NOMO-1 treated with dmso at 0.1 percent for 144 hours (cell line): ENCODE data around the gene MAPK8IP3.

Experiments
- DNase-seq: peaks from one replicate; lab custom pipeline; 2025; ENCODE audit not compliant: unreplicated experiment; lab: John Stamatoyannopoulos, UW

MAPK8IP3 gene

DNA sequence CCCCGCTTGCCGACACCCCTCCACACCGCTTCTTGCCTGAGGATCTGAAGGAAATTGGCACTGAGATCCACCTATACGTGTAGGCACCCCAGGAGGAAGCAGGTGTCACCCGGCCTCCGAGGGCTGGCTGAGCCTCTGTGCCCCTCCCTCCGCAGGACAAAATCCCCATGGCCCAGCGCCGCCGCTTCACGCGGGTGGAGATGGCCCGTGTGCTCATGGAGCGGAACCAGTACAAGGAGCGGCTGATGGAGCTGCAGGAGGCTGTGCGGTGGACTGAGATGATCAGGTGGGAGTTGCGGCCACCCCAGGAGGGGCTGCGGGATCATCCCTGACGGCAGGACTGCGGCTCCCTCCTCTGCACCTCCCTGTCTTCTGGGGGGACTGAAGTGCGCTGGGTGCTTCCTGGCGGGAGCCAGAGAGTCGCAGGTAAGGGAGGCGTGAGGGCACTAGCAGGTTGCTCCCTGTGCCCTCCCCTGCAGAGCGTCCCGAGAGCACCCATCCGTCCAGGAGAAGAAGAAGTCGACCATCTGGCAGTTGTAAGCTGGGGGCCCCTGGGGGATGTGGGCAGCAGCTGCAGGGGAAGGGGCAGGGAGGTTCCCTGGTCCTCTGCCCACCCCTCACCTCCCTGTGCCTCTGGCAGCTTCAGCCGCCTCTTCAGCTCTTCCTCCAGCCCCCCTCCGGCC, 56.3 kb downstream of the MAPK8IP3 start:
- no peak for DNase-seq

GRCh38 chr16:1762879-1763520, 57.0 kb downstream of the MAPK8IP3 start:
- DNase-seq: no peak

DNA sequence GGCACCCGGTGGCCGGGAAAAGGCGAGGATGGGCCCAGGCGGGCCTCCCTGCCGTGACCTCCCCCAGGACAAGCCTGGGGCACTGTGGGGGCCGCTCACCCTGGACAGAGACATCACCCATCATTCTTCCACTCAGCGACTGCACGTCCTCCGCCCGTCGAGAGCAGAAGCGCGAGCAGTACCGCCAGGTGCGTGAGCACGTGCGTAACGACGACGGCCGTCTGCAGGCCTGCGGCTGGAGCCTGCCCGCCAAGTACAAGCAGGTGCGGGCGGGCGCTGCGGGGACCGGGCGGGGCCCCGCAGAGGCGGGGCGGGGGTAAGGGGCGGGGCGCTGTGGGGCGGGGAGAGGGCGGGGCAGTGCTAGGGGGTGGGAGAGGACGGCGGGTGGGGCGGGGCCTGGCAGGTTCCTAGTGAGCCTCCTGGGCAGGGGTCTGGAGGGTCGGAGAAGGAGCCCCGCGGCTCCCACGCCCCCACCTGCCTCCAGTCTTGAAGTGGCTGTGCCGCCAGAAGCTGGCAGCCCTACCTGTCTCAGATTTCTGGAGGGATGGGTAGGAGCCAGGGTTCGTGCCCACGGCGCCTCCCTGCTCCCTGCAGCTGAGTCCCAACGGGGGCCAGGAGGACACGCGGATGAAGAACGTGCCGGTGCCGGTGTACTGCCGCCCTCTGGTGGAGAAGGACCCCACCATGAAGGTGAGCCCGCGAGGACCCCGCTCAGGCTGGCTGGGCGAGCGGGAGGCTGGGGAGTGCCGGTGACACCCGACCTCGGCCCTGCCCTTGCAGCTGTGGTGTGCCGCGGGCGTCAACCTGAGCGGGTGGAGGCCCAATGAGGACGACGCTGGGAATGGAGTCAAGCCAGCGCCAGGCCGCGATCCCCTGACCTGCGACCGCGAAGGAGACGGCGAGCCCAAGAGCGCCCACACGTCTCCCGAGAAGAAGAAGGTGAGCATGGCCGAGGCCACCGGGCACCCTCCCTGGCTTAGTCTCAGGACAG, 57.8 kb downstream of the MAPK8IP3 start:
- no peak for DNase-seq

DNA sequence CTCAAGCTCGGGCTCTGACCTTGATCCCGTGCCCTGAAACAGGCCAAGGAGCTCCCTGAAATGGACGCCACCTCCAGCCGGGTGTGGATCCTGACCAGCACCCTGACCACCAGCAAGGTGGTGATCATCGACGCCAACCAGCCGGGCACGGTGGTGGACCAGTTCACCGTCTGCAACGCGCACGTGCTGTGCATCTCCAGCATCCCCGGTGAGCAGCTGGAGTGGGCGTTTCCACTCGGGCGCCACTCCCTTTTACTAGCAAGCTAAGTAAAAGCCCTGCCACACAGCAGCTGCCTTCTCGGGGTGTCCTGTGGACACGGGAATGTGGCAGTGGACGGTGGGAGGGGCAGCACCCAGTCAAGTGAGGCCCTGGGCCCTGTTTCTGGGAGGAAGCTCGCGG, 59.0 kb downstream of the MAPK8IP3 start:
- DNase-seq: no peak

GRCh38 chr16:1765826-1766225, 59.8 kb downstream of the MAPK8IP3 start:
- DNase-seq: no peak

GRCh38 chr16:1766231-1766630, 60.2 kb downstream of the MAPK8IP3 start:
- DNase-seq: no peak

GRCh38 chr16:1766701-1767100, 60.7 kb downstream of the MAPK8IP3 start:
- DNase-seq: no peak

DNA sequence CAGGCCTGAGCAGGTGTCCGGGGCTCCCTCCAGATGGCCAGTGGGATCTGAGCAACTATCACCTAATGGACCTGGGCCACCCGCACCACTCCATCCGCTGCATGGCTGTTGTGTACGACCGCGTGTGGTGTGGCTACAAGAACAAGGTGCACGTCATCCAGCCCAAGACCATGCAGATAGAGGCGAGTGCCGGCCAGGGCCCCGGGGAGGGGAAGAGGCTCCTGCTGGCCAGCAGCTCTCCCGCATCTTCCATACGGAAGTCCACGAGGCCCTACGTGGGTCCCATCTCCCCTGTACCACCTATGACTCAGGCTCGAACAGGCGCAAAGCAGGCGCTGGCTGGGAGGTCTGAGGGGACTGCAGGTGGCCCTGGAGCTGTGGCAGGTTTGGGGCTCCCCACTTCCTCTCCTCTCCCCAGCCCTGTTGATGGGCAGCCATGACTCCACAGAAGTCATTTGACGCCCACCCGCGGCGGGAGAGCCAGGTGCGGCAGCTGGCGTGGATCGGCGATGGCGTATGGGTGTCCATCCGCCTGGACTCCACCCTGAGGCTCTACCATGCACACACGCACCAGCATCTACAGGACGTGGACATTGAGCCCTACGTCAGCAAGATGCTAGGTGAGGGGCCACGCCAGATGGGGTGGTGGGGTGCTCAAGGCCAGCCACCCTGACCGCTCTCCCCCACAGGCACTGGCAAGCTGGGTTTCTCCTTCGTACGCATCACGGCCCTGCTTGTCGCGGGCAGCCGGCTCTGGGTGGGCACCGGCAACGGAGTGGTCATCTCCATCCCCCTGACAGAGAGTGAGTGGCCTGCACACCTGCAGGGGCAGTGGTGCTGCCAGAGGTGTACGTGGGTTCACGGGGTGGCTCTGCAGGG, 61.4 kb downstream of the MAPK8IP3 start:
- no peak for DNase-seq

DNA sequence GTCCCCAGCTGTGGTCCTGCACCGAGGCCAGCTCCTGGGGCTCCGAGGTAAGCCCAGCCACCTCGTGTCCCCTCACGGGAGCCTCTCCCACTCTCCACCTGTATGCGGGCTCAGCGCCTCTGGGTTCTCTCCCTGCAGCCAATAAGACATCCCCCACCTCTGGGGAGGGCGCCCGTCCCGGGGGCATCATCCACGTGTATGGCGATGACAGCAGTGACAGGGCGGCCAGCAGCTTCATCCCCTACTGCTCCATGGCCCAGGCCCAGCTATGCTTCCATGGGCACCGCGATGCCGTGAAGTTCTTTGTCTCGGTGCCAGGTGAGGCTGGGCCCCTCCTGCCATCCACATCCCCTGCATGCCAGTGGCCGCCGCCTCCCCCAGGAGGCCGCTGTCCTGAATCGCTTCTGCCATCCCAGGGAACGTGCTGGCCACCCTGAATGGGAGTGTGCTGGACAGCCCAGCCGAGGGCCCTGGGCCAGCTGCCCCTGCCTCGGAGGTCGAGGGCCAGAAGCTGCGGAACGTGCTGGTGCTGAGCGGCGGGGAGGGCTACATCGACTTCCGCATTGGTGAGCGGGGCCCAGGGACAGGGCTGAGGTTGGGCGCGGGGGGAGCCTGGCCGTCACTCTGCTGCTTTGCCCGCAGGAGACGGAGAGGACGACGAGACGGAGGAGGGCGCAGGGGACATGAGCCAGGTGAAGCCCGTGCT, 62.2 kb downstream of the MAPK8IP3 start:
- no peak for DNase-seq

GRCh38 chr16:1768767-1769401, 62.9 kb downstream of the MAPK8IP3 start:
- no peak for DNase-seq

DNA sequence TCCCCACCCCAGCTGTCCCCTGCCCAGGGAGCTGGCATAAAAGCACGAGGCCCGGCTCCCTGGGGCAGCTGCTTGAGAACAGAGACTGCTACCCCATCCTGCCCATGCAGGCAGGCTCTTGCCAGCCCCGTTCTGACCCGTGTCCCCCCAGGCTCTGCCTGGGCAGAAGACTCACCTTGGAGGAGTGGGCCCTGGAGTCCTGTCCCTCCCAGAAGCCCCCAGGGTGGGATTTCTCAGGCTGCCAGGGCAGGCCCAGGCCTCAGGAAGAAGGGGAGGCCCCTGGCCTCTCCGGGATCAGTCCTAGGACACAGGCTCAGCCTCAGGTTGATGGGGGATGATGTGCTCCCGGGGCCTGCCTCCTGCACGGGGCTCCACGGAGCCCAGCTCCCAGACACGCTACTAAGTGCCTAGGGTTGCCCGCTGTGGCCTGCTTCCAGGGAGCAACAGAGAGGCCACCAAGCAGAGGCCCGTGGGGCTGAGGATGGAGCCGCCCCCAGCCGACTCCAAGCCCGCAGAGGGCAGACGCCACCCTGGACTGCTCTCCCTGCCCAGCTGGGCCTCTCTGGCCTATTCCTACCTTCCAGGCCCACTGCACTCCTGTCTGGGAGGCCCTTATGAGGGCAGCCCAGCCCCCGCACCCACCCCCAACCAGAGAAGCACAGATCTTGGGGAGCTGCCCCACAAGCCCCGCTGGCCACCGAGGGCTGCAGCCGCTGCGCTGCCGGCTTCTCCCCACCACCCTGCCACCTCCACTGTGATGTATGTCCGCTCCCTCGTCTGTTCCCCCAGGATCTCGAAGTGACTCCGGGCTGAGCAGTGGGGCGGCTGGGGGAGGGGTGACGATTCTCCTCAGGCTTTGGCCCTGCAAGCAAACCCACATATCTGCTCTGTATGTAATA, 63.7 kb downstream of the MAPK8IP3 start:
- DNase-seq: no peak

- DNase-seq: no peak
Observed at GRCh38 chr16:1770328-1771187, 64.6 kb downstream of the MAPK8IP3 start.

DNA sequence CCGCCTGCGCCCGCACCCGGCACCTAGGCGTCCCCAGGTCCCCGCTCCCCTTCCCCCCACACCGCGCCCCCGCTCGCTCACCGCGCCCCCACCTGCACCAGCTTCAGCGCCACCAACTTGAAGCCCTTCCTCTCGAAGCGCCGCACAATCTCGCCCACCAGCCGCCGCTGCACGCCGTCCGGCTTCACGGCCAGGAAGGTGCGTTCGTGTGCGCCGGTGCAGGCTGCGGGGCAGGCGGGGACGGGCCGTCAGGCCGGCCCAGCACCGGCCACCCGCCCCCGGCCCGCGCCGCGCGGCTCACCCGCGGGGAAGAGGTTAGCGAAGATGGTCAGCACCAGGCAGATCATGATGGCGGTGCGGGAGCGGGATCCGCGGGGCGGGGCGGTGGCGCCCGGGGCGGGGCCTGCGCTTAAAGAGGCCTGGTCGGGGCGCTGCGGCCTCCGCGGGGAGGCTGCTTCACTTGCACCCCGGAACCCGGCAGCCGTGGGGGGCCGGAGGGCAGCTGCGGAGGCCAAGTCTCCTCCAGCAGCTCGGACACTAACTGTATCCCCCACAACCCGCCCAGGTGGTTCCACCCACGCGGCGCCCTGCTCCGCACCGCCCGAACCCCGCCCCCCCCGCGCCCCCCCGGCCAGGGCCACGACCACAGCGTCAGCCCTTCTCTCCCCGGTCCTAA, 65.3 kb downstream of the MAPK8IP3 start, which contains the start of gene NME3:
NME3 (minus strand) TSS at position 356 of the 676 bp plus-strand sequence; CDS start at position 347, 9 bp downstream.
- peak; percentile 23 for DNase-seq

- no peak for DNase-seq
Observed at GRCh38 chr16:1771864-1772361, 65.9 kb downstream of the MAPK8IP3 start.

- DNase-seq: no peak
Observed at GRCh38 chr16:1772362-1772907, 66.4 kb downstream of the MAPK8IP3 start, which contains the start of gene EME2. EME2 (plus strand) TSS chr16:1772810; CDS start chr16:1773228, 418 bp downstream.
